Immature natural killer cell (primary cell): ENCODE data around the gene TUBB. TPM values are rescaled to one million over a fixed set of nuclear protein-coding genes. Genes with fewer than 3 reads are reported as not detected.
"Not testable (repeated sequence)": the region's sequence is repeated elsewhere in the genome, so short reads cannot be mapped to it uniquely, and the experiment has no call there.

Experiments
- DNase-seq, 3 donors: peaks; one replicate each; pipeline ENCODE4 v3.0.0; 2022; ENCODE audit warnings: mixed read lengths in 1 of 3
- H3K27ac Mint-ChIP-seq, 6 donors: one replicate each; pipeline ENCODE4 v1.8.0; 2020; ENCODE audit warnings: mixed read lengths in 6 of 6, mild to moderate bottlenecking in 5 of 6, inconsistent platforms in 4 of 6, moderate library complexity in 3 of 6
- H3K27me3 Mint-ChIP-seq, 3 donors: one replicate each; pipeline ENCODE4 v1.8.0; 2020 to 2021; ENCODE audit warnings: low read depth in 3 of 3, mild to moderate bottlenecking in 3 of 3, mixed read lengths in 3 of 3, moderate library complexity in 3 of 3, inconsistent platforms in 1 of 3
- H3K36me3 Mint-ChIP-seq, 3 donors: one replicate each; pipeline ENCODE4 v1.8.0; 2020; ENCODE audit warnings: mixed read lengths in 3 of 3, inconsistent platforms in 2 of 3, mild to moderate bottlenecking in 2 of 3
- H3K4me1 Mint-ChIP-seq, 2 donors: one replicate each; pipeline ENCODE4 v1.8.0; 2020; ENCODE audit warnings: inconsistent platforms in 2 of 2, mild to moderate bottlenecking in 2 of 2, mixed read lengths in 2 of 2, moderate library complexity in 1 of 2
- H3K4me3 Mint-ChIP-seq, 5 donors: one replicate each; pipeline ENCODE4 v1.8.0; 2020; ENCODE audit warnings: mild to moderate bottlenecking in 5 of 5, mixed read lengths in 5 of 5, inconsistent platforms in 3 of 5, moderate library complexity in 3 of 5
- H3K9me3 Mint-ChIP-seq, 6 donors: one replicate each; pipeline ENCODE4 v1.8.0; 2020; ENCODE audit warnings: mild to moderate bottlenecking in 6 of 6, mixed read lengths in 6 of 6, inconsistent platforms in 4 of 6, moderate library complexity in 3 of 6
- polyA plus RNA-seq, 3 donors: library from polyadenylated mRNA; unstranded; fragments of 300-500 nt; fragmentation: Illumina TruSeq; gene quantifications; one replicate each; pipeline ENCODE4 v1.2.3, GENCODE V29; 2021

TUBB gene
- polyA plus RNA-seq, 3 donors from 2014 or later, result 80.8 to 215 (median 84.0) TPM

DNA sequence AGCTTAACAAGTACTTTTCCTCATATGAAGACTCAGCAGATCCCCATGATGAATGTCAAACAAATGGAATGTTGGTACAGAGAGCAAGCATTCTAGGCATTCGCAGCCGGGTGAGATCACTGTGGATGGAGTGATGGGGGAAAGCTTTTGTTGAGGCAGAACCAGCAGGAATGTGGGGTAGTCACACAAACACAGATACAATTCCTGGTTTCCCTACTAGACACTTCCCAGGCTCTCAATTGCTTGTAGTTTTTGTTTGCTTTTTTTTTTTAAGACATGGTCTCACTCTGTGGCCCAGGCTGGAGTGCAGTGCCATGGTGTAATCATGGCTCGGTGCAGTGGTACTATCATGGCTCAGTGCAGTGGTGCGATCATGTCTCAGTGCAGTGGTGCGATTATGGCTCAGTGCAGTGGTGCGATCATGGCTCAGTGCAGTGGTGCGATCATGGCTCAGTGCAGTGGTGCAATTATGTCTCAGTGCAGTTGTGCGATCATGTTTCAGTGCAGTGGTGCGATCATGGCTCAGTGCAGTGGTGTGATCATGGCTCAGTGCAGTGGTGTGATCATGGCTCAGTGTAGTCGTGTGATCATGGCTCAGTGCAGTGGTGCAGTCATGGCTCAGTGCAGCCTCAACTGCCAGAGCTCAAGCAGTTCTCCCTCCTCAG lies 39.6 kb downstream of the TUBB start:
- no peaks in the 10 kb centered on the region for H3K9me3 Mint-ChIP-seq
- peaks cover 2 to 5% (median 2%) of the 10 kb centered on the region in 3 donors for H3K27me3 Mint-ChIP-seq
- H3K36me3 Mint-ChIP-seq, result peaks cover 0 to 7% (median 0%) of the 10 kb centered on the region in 3 donors
- peak overlapping the region in 1 of 5 donors; percentile 18 for H3K4me3 Mint-ChIP-seq
- no peaks in the 10 kb centered on the region for H3K4me1 Mint-ChIP-seq
- DNase-seq, result no peak
- no peak overlapping the region for H3K27ac Mint-ChIP-seq

DNA sequence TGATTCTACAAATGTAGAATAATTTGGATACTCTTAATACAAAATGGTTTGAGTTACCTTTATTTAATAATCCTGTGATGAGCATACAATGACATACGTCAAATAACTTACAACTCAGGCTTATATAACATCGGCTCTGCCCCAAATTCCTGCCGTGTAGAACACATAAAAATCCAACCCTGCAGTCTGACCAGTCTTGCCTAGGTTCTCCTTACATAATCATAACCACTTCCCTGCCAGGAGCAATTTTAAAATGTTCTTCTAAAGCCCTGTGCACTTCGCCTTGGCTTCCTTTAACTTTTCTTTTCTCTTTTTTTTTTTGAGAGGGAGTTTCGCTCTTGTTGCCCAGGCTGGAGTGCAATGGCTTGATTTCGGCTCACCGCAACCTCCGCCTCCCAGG lies 40.4 kb downstream of the TUBB start:
- Mint-ChIP-seq H3K36me3 (peaks cover 0 to 7% (median 0%) of the 10 kb centered on the region in 3 donors), H3K4me3 (no peak overlapping the region), H3K9me3 (no peaks in the 10 kb centered on the region), H3K27ac (no peak overlapping the region), H3K27me3 (peaks cover 2 to 5% (median 2%) of the 10 kb centered on the region in 3 donors), H3K4me1 (no peaks in the 10 kb centered on the region)
- DNase-seq, result no peak

DNA sequence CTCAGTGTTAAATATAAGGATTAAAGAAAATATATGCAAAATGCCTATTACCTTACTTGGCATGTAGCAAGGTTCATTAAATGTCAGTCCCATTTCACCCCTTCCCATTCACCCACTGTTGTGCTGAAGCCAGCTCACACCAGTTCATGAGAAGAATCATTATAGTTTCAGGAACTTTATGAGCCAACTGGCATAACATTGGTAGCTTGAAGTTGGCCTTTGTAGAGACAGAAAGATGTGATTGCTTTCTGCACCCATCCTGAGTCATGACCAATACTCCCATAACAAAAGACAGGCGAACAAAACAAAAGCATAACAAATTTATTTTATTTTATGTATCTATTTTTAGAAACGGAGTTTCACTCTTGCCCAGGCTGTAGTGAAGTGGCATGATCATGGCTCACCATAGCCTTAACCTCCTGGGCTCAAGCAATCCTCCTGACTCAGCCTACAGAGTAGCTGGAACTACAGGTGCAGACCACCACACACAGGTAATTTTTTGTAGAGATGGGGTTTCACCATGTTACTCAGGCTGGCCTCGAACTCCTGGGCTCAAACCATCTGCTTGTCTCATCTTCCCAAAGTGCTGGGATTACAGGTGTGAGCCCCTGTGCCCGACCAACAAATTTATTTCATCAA lies 41.8 kb downstream of the TUBB start:
- Mint-ChIP-seq H3K4me3 (no peak overlapping the region), H3K9me3 (no peaks in the 10 kb centered on the region), H3K27me3 (peaks cover 2 to 5% (median 4%) of the 10 kb centered on the region in 3 donors), H3K4me1 (no peaks in the 10 kb centered on the region), H3K27ac (no peak overlapping the region), H3K36me3 (peaks cover 0 to 7% (median 0%) of the 10 kb centered on the region in 3 donors)
- no peak for DNase-seq

DNA sequence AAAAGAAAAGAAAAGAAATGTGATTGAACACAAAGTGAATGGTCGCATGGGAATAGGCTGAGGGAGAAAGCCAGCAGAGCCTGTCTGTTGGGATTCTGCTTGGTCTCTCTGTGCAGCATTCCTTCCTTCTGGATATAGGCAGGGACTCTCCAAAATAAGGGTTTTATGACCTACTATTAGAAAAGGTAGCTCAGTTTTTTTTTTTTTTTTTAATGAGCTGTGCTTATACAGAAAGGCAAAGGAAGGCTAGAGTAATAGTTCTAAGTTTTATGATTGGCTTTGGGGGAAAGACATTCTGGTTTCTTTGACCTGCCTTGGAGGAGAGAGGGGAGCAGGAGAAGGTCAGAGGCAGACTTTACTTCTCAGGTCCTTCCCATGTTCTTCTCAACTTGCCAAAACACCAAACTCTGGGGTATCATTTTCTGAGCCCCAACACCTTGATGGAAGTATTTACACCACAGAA lies 43.0 kb downstream of the TUBB start:
- Mint-ChIP-seq H3K36me3 (peaks cover 0 to 7% (median 0%) of the 10 kb centered on the region in 3 donors), H3K9me3 (no peaks in the 10 kb centered on the region), H3K4me3 (no peak overlapping the region), H3K4me1 (peaks cover 3 to 4% of the 10 kb centered on the region in 2 donors), H3K27ac (no peak overlapping the region), H3K27me3 (peaks cover 2 to 5% (median 2%) of the 10 kb centered on the region in 3 donors)
- DNase-seq, result no peak

DNA sequence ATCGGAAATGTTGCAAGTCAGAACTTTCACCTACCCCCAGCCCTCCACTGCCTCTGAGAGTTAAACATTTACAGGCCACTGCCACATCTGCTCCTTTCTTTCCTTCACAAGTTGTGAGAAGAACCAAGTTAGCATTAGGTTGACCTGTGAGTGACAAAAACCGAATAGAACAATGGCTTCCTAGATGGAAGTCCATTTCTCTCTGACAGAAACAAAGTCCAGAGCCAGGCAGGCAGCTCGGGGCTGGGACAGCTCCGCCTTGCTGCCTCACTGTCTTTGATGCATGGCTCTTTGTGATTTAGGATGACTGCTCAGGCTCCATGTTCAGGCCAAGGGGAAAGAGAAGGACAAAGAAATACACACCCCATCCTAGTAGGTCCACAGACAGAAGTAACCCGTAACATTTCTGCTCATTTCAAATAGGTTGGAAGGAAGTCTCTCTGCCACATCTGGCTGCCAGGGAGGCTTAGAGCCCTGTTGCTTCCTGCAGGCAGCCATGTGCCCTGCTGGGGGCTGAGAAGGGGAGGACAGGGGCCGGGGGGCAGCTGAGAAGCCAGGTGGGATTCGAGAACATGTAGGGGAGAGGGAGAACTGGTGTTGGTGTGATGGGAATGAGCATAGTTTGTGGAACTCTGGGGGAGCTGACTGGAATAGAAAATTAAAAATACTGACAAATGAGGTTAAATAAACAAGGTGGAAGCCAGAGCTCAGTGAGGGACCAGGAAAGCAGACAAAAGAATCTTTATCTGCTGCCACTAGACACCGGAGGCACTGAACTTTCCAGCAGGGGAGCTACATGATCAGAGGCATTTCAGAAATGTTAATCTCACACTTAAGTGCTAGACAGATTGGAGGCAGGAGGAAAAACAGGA lies 43.7 kb downstream of the TUBB start:
- Mint-ChIP-seq H3K4me1 (peaks cover 8 to 11% of the 10 kb centered on the region in 2 donors), H3K27ac (no peak overlapping the region), H3K27me3 (peaks cover 2 to 5% (median 2%) of the 10 kb centered on the region in 3 donors), H3K4me3 (no peak overlapping the region), H3K9me3 (no peaks in the 10 kb centered on the region), H3K36me3 (peaks cover 0 to 7% (median 0%) of the 10 kb centered on the region in 3 donors)
- no peak for DNase-seq

DNA sequence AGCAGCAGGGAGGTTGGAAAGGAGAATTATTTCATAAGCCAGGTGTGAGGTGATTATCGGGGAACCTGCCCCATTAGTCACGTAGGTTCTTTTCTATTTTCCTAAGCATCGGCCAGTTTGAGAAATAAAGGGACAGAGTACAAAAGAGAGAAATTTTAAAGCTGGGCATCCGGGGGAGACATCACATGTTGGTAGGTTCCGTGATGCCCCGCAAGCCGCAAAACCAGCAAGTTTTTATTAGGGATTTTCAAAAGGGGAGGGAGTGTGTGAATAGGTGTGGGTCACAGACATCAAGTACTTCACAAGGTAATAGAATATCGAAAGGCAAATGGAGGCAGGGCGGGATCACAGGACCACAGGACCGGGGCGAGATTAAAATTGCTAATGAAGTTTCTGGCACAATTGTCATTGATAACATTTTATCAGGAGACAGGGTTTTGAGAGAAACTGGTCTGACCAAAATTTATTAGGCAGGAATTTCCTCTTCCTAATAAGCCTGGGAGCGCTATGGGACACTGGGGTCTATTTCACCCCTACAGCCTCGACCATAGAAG lies 44.4 kb downstream of the TUBB start:
- not testable (repeated sequence) for H3K27me3 Mint-ChIP-seq, H3K9me3 Mint-ChIP-seq, H3K27ac Mint-ChIP-seq, H3K36me3 Mint-ChIP-seq, DNase-seq, H3K4me3 Mint-ChIP-seq
- H3K4me1 Mint-ChIP-seq, result peaks cover 15 to 18% of the 10 kb centered on the region in 2 donors

DNA sequence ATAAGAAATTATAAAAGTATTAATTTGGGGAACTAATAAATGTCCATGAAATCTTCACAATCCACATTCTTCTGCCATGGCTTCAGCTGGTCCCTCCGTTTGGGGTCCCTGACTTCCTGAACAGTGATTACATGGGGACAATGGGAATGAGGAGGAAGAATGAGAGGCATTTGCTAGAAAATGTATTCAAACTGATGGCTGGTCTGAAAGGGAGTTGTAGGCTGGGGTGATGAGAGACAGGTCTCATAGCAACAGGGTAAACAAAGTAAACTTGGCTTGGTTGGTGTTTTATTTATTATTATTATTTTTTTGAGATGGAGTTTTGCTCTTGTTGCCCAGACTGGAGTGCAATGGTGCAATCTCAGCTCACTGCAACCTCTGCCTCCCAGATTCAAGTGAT lies 45.3 kb downstream of the TUBB start:
- H3K9me3 Mint-ChIP-seq, DNase-seq, H3K4me3 Mint-ChIP-seq, H3K27ac Mint-ChIP-seq, H3K36me3 Mint-ChIP-seq, H3K27me3 Mint-ChIP-seq: not testable (repeated sequence)
- H3K4me1 Mint-ChIP-seq, result peaks cover 22 to 26% of the 10 kb centered on the region in 2 donors

DNA sequence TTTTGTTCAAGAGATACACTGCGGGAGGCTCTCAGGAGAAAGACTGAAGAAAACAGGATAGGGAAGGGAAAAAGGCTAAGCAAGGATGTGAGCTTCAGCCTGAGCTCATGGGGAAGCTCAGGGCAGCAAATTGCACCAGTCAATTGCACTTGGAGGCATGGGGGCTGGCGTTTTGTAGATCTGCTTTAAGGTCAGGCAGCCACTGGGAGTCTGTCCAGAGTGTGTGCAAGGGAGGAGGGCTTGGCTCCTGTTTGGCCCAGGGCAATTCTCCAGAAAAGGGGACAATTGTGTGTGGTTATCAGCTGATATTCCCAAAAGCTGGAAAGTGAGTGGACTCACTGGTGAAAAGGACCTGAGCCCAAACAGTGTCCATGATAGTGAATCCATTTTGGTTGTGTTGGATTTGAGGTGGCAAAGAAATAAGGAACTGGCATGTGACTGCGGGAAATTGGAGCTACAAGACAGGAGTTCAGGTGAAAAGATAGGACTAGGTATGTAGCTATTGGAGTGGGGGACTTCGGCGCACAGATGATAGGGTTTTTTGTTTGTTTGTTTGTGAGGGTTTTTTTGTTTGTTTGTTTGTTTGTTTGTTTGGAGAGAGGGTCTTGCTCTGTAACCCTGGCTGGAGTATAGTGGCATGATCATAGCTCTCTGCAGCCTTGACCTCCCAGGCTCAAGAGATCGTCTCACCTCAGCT lies 46.5 kb downstream of the TUBB start:
- H3K27me3 Mint-ChIP-seq, result peaks cover 2 to 8% (median 6%) of the 10 kb centered on the region in 3 donors
- no peak overlapping the region for H3K4me3 Mint-ChIP-seq
- no peaks in the 10 kb centered on the region for H3K9me3 Mint-ChIP-seq
- DNase-seq, result no peak
- H3K4me1 Mint-ChIP-seq, result peaks cover 22 to 26% of the 10 kb centered on the region in 2 donors
- H3K36me3 Mint-ChIP-seq, result peaks cover 0 to 7% (median 0%) of the 10 kb centered on the region in 3 donors
- peak overlapping the region in 1 of 6 donors; percentile 67 for H3K27ac Mint-ChIP-seq

DNA sequence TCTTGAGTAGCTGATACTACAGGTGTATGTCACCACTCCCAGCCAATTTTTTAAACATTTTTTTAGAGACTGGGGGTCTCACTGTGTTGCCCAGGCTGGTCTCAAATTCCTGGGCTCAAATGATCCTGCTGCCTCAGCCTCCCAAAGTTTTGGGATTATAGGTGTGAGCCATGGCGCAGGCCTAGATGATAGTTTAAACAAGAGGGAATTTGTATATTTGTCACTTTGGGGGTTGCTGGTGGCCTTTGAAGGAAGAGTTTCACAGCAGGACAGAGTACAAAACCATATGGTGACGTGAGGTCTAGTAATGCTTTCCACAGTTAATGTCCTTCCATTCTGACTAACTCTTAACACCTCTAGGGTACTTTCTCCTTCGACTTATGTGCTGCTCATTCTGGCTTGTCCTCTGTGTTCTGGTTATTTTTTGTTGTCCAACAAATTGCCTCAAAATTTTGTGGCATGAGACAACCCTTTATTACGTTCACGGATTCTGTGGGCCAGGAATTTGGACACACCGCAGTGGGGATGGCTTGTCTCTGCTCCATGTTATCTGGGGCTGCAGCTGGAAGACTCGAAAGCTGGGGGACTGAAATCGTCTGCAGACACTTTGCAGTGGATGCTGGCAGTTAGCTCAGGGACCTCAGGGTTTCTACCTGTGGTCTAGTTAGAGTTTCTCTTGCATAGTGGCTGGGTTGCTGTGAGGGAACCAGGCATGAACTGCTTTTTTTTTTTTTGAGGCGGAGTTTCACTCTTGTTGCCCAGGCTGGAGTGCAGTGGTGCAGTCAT lies 47.2 kb downstream of the TUBB start:
- peaks cover 22 to 26% of the 10 kb centered on the region in 2 donors for H3K4me1 Mint-ChIP-seq
- no peak overlapping the region for H3K4me3 Mint-ChIP-seq

DNA sequence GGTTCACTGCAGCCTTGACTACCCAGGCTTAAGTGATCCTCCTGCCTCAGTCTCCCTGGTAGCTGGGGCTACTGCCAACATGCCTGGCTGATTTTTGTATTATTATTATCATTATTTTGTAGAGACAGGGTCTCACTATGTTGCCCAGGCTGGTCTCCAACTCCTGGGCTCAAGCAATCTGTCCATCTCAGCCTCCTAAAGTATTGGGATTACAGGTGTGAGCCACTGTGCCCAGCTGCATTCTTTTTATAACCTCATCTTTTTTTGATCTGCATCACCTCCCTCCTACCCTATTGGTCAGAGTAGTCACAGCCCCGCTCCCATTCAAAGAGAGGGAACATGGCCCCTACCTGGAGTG lies 47.8 kb downstream of the TUBB start:
- no peak overlapping the region for H3K27ac Mint-ChIP-seq
- H3K4me3 Mint-ChIP-seq, result peak overlapping the region in 2 of 5 donors; percentile 11 to 14
- H3K9me3 Mint-ChIP-seq, result no peaks in the 10 kb centered on the region
- peaks cover 0 to 7% (median 2%) of the 10 kb centered on the region in 3 donors for H3K36me3 Mint-ChIP-seq
- peaks cover 2 to 9% (median 6%) of the 10 kb centered on the region in 3 donors for H3K27me3 Mint-ChIP-seq
- DNase-seq, result no peak
- peaks cover 22 to 26% of the 10 kb centered on the region in 2 donors for H3K4me1 Mint-ChIP-seq

More for the DNA sequence above, 47.2 kb downstream of the TUBB start:
- DNase-seq, result no peak
- peaks cover 0 to 7% (median 0%) of the 10 kb centered on the region in 3 donors for H3K36me3 Mint-ChIP-seq
- peak overlapping the region in 1 of 6 donors; percentile 38 for H3K27ac Mint-ChIP-seq
- no peaks in the 10 kb centered on the region for H3K9me3 Mint-ChIP-seq
- peaks cover 2 to 9% (median 6%) of the 10 kb centered on the region in 3 donors for H3K27me3 Mint-ChIP-seq

DNA sequence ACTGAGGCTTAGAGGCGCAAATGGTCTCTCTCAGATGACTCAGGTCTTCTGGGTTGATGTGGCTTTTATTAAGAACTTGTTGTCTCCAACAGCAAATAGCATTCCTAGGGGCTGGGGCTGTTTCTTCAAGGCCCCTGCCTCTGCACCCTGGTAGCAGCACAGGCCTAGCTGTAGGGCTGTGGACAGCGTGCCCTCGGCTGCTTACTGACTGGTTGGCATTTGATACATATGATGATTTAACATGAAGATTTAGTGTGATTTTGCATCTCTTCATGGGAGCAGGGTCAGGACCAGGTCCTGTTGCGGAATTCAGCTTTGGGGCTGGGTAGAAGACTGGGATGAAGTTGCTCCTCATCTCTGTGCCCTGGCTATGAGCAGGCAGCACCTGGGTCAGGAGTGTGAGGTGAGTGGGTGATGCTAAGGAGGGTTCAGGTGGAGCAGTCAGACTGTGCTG lies 48.5 kb downstream of the TUBB start:
- no peak overlapping the region for H3K27ac Mint-ChIP-seq
- peak overlapping the region; percentile 42 to 65 (median 63) for H3K4me3 Mint-ChIP-seq
- peaks cover 0 to 7% (median 4%) of the 10 kb centered on the region in 3 donors for H3K36me3 Mint-ChIP-seq
- peaks cover 22 to 26% of the 10 kb centered on the region in 2 donors for H3K4me1 Mint-ChIP-seq
- peaks cover 2 to 9% (median 9%) of the 10 kb centered on the region in 3 donors for H3K27me3 Mint-ChIP-seq
- DNase-seq, result no peak
- H3K9me3 Mint-ChIP-seq, result no peaks in the 10 kb centered on the region

DNA sequence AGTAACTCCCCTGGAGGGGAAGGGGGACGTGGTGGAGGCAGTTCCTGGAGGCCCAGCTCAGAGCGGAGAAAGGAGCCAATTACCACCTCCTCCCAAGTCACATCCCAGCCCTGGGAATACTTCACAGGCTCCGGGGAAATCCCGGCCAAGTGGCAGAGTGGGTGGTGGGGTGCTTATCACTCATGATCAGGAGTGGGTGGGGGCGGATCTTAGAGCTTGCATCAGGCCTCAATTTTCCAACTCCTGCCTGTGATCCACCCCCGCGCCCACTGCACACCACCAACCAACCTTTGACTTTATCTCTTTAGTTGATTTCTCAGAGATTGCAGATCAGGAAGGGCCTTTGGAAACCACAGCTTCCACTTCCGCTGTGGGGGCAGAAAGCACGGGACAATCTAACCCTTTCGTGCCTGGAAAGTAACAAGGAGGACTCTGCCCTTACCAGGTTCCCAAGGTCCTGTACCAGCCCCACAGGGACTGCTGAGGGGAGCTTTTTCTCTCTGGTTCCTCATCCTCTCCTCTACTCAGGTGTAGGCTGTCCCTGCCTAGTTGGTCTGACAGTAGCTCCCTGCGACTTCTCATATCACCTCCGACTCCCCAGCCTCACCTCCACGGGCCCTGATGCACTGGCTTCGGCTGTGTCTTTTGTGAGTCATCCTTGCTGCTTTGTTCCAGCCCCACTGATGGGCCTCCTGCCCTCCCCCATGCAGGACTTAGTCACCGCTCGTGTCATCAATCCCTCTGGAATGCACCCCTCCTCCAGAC lies 49.1 kb downstream of the TUBB start:
- Mint-ChIP-seq H3K27ac (peak overlapping the region in 5 of 6 donors; percentile 15 to 77 (median 52)), H3K9me3 (no peaks in the 10 kb centered on the region), H3K4me3 (peak overlapping the region; percentile 42 to 76 (median 64)), H3K27me3 (peaks cover 2 to 9% (median 7%) of the 10 kb centered on the region in 3 donors), H3K4me1 (peaks cover 22 to 26% of the 10 kb centered on the region in 2 donors), H3K36me3 (peaks cover 0 to 4% (median 4%) of the 10 kb centered on the region in 3 donors)
- no peak for DNase-seq
